PC-3 (cell line): Measurements from ENCODE around the gene PCGF1.

Experiments used
- CTCF ChIP-seq: fragments of 300-600 bp; sonication (generic); conservative IDR thresholded peaks from 2 replicates; pipeline ENCODE4 v1.5.1; 2017; ENCODE audit warnings: antibody characterized with exemption, low read depth, mild to moderate bottlenecking, low read length
- EZH2 ChIP-seq: fragments of 300-600 bp; sonication (generic); IDR thresholded peaks from one replicate; pipeline ENCODE4 v1.6.1; 2017; ENCODE audit warnings: antibody characterized with exemption, mild to moderate bottlenecking, low read length; ENCODE audit not compliant: unreplicated experiment
- EZH2phosphoT487 ChIP-seq: fragments of 300-600 bp; sonication (generic); IDR thresholded peaks from 2 replicates; pipeline ENCODE4 v1.6.1; 2018; ENCODE audit warnings: mild to moderate bottlenecking, antibody characterized with exemption, low read length, borderline replicate concordance

- TF ChIP-seq EZH2phosphoT487 (no peak), CTCF (0 out of 2 replicates have a peak, but pooled peaks have one; percentile 17), EZH2 (no peak)
Observed at GRCh38 chr2:74507145-74507925, at the start of gene PCGF1.
